ENCODE measurements around the gene USP13. TPM values are rescaled to one million over a fixed set of nuclear protein-coding genes. Genes with fewer than 3 reads are reported as not detected.

USP13 gene
- total RNA-seq, 2 donors from 2014 or later: 7.7 to 7.9 TPM

GRCh38 chr3:179735321-179735720 lies 82.5 kb downstream of the USP13 start:
- Mint-ChIP-seq H3K36me3 (ENCODE audit: low read depth) (peaks cover 14% of the 10 kb centered on the region), H3K4me1 (peaks cover 4% of the 10 kb centered on the region), H3K27ac (no peak overlapping the region), H3K27me3 (no peaks in the 10 kb centered on the region), H3K4me3 (no peak overlapping the region)
- H3K9me3 ChIP-seq (ENCODE audit: control insufficient read depth, low read length, poor library complexity, severe bottlenecking): no peaks in the 10 kb centered on the region
- no peak for ATAC-seq
- DNase-seq: no peak

DNA sequence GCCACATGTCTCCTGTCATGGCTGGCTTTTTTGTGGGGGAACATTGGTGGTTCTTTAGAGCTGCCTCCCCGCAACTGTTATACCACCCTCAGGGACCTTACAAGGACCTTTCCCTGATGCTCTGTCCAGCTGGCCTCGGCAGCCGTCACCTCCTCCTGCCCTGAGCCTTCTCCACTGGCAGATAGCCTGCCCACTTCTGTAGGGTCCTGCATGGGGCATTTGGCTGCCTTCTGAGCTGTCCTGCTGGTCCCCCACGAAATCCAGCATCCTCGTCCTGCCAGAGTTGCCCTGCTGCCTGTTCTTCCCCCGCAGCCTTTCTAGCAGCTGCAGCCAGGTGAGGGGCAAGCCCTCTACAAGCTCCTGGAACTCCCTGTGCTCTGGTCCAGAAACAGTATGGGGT lies 86.2 kb downstream of the USP13 start:
- H3K9me3 ChIP-seq (ENCODE audit: control insufficient read depth, low read length, poor library complexity, severe bottlenecking): no peaks in the 10 kb centered on the region
- no peak overlapping the region for H3K4me3 Mint-ChIP-seq
- no peak for ATAC-seq
- DNase-seq: no peak
- H3K4me1 Mint-ChIP-seq: peaks cover 2% of the 10 kb centered on the region
- no peak overlapping the region for H3K27ac Mint-ChIP-seq
- H3K27me3 Mint-ChIP-seq: no peaks in the 10 kb centered on the region
- peaks cover 7% of the 10 kb centered on the region for H3K36me3 Mint-ChIP-seq (ENCODE audit: low read depth)

- H3K27ac Mint-ChIP-seq: no peak overlapping the region
- H3K27me3 Mint-ChIP-seq: no peaks in the 10 kb centered on the region
Measured at GRCh38 chr3:179739816-179740594, 87.2 kb downstream of the USP13 start.

DNA sequence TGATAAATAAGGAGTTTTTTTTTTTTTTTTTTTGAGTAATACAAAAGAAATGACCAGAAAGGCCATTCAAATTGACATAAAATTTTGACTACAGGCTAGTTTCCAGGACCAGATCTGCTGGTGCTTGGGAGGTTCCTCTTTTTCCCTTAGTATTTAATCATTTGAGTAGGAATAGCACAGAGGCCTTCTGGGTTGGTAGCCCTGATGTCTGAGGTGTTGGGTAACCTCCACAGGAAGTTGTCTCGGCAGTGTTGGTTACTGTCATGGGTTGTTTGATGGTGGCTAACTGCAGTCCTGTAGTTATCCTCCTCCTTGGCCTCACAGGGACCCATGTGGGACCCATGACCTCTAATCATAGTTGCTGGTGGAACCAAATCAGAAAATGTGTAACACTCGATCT lies 91.1 kb downstream of the USP13 start:
- DNase-seq (no peak), ATAC-seq (no peak)
- no peak overlapping the region for H3K27ac Mint-ChIP-seq
- H3K27me3 Mint-ChIP-seq: no peaks in the 10 kb centered on the region
- H3K4me3 Mint-ChIP-seq: no peak overlapping the region
- no peaks in the 10 kb centered on the region for H3K36me3 Mint-ChIP-seq (ENCODE audit: low read depth)
- H3K9me3 ChIP-seq (ENCODE audit: control insufficient read depth, low read length, poor library complexity, severe bottlenecking): no peaks in the 10 kb centered on the region
- H3K4me1 Mint-ChIP-seq: peaks cover 2% of the 10 kb centered on the region

More at GRCh38 chr3:179739816-179740594, 87.2 kb downstream of the USP13 start:
- no peaks in the 10 kb centered on the region for H3K9me3 ChIP-seq (ENCODE audit: control insufficient read depth, low read length, poor library complexity, severe bottlenecking)
- Mint-ChIP-seq H3K4me3 (no peak overlapping the region), H3K36me3 (ENCODE audit: low read depth) (peaks cover 7% of the 10 kb centered on the region), H3K4me1 (peaks cover 2% of the 10 kb centered on the region)
- DNase-seq (no peak), ATAC-seq (no peak)

- Mint-ChIP-seq H3K27me3 (no peaks in the 10 kb centered on the region), H3K27ac (no peak overlapping the region), H3K4me3 (no peak overlapping the region), H3K4me1 (peaks cover 2% of the 10 kb centered on the region), H3K36me3 (ENCODE audit: low read depth) (no peaks in the 10 kb centered on the region)
- ATAC-seq (no peak), DNase-seq (no peak)
- no peaks in the 10 kb centered on the region for H3K9me3 ChIP-seq (ENCODE audit: control insufficient read depth, low read length, poor library complexity, severe bottlenecking)
Measured at GRCh38 chr3:179744667-179745066, 91.8 kb downstream of the USP13 start.

- H3K4me1 Mint-ChIP-seq: peaks cover 2% of the 10 kb centered on the region
- H3K27ac Mint-ChIP-seq: no peak overlapping the region
- no peak for ATAC-seq
- H3K4me3 Mint-ChIP-seq: no peak overlapping the region
- DNase-seq: no peak
- H3K9me3 ChIP-seq (ENCODE audit: control insufficient read depth, low read length, poor library complexity, severe bottlenecking): no peaks in the 10 kb centered on the region
- H3K27me3 Mint-ChIP-seq: no peaks in the 10 kb centered on the region
- H3K36me3 Mint-ChIP-seq (ENCODE audit: low read depth): no peaks in the 10 kb centered on the region
Measured at GRCh38 chr3:179745079-179745478, 92.2 kb downstream of the USP13 start.

GRCh38 chr3:179745716-179746115 lies 92.9 kb downstream of the USP13 start:
- ATAC-seq: no peak
- H3K9me3 ChIP-seq (ENCODE audit: control insufficient read depth, low read length, poor library complexity, severe bottlenecking): no peaks in the 10 kb centered on the region
- no peak for DNase-seq
- no peak overlapping the region for H3K27ac Mint-ChIP-seq
- no peak overlapping the region for H3K4me3 Mint-ChIP-seq
- no peaks in the 10 kb centered on the region for H3K27me3 Mint-ChIP-seq
- H3K36me3 Mint-ChIP-seq (ENCODE audit: low read depth): no peaks in the 10 kb centered on the region
- peaks cover 2% of the 10 kb centered on the region for H3K4me1 Mint-ChIP-seq

DNA sequence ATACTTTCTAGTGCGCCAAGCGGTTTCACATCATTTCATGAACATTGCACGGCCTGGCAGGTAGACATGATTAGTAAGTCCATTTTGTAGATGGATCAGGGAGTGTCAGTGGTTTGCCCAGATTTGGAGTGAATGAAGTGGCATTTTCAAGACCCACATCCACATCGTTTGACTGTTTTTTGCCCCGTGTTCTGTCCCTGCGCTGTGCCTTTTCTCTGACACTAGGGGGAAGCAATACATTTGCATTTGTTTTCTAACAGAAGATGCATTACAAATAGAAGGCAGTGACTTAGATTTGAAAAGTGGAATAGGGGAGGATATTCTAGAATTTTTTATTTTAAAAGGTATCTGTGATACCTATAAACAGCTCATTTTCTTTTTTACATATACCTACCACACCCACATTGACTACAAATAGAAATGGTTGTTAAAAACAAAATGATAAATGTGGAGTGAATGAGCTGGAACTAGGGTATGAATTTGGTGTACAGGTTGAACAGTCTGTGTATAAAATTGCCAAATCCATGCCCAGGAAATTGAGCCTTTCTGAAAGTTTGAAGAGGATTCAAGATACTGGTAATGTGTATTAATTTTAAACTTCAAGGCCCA lies 98.0 kb downstream of the USP13 start:
- Mint-ChIP-seq H3K27me3 (no peaks in the 10 kb centered on the region), H3K36me3 (ENCODE audit: low read depth) (peaks cover 4% of the 10 kb centered on the region), H3K27ac (no peak overlapping the region), H3K4me3 (no peak overlapping the region), H3K4me1 (peaks cover 2% of the 10 kb centered on the region)
- no peak for DNase-seq
- no peaks in the 10 kb centered on the region for H3K9me3 ChIP-seq (ENCODE audit: control insufficient read depth, low read length, poor library complexity, severe bottlenecking)
- no peak for ATAC-seq

GRCh38 chr3:179760944-179761343 lies 108.1 kb downstream of the USP13 start:
- no peaks in the 10 kb centered on the region for H3K4me1 Mint-ChIP-seq
- H3K36me3 Mint-ChIP-seq (ENCODE audit: low read depth): peaks cover 5% of the 10 kb centered on the region
- H3K4me3 Mint-ChIP-seq: no peak overlapping the region
- ATAC-seq (no peak), DNase-seq (no peak)
- no peaks in the 10 kb centered on the region for H3K9me3 ChIP-seq (ENCODE audit: control insufficient read depth, low read length, poor library complexity, severe bottlenecking)
- H3K27ac Mint-ChIP-seq: no peak overlapping the region
- no peaks in the 10 kb centered on the region for H3K27me3 Mint-ChIP-seq

- ATAC-seq (no peak), DNase-seq (no peak)
- Mint-ChIP-seq H3K27me3 (no peaks in the 10 kb centered on the region), H3K4me1 (no peaks in the 10 kb centered on the region), H3K27ac (no peak overlapping the region), H3K4me3 (no peak overlapping the region), H3K36me3 (ENCODE audit: low read depth) (peaks cover 6% of the 10 kb centered on the region)
- no peaks in the 10 kb centered on the region for H3K9me3 ChIP-seq (ENCODE audit: control insufficient read depth, low read length, poor library complexity, severe bottlenecking)
Measured at GRCh38 chr3:179765396-179765795, 112.6 kb downstream of the USP13 start.

DNA sequence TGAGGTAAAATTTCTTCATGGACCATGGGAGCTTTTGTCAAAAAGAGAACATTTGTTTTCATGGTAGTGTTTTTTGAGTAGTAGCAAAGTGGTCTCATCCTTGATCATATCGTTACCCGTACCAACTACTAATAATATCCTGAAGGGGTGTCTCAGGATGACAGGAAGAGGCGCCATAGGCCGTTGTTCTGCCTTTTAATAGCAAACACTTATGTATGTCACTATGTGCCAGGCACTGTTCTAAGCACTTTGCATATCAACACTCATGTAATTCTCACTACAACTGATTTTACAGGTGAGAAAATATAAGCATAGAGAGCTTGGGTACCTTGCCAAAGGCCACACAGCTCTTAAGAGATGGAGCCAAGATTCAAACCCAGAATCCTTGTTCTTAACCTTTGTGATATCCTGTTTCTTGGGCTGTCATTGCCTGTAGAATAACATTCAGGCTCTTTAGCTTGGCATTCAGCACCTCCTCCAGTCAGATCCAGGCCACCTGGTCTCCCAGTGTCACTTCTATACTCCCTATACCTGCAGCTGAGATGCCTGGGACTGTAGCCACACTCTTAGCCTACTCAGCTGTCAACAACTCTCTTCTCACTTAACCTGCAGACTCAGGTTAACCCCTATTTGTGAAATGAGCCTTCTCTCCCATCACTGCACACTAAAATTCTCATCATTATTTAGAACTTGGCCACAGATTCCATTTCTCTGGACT lies 113.7 kb downstream of the USP13 start:
- peaks cover 6% of the 10 kb centered on the region for H3K36me3 Mint-ChIP-seq (ENCODE audit: low read depth)
- DNase-seq: no peak

GRCh38 chr3:179768080-179768479 lies 115.2 kb downstream of the USP13 start:
- no peak overlapping the region for H3K27ac Mint-ChIP-seq
- peaks cover 5% of the 10 kb centered on the region for H3K36me3 Mint-ChIP-seq (ENCODE audit: low read depth)
- H3K4me3 Mint-ChIP-seq: no peak overlapping the region
- no peaks in the 10 kb centered on the region for H3K9me3 ChIP-seq (ENCODE audit: control insufficient read depth, low read length, poor library complexity, severe bottlenecking)
- no peaks in the 10 kb centered on the region for H3K27me3 Mint-ChIP-seq
- no peak for ATAC-seq
- DNase-seq: no peak
- no peaks in the 10 kb centered on the region for H3K4me1 Mint-ChIP-seq

More for the DNA sequence above, 113.7 kb downstream of the USP13 start:
- no peak overlapping the region for H3K27ac Mint-ChIP-seq
- no peaks in the 10 kb centered on the region for H3K4me1 Mint-ChIP-seq
- no peaks in the 10 kb centered on the region for H3K9me3 ChIP-seq (ENCODE audit: control insufficient read depth, low read length, poor library complexity, severe bottlenecking)
- no peaks in the 10 kb centered on the region for H3K27me3 Mint-ChIP-seq
- H3K4me3 Mint-ChIP-seq: no peak overlapping the region
- no peak for ATAC-seq

GRCh38 chr3:179769411-179770247 lies 116.8 kb downstream of the USP13 start:
- no peaks in the 10 kb centered on the region for H3K27me3 Mint-ChIP-seq
- H3K4me3 Mint-ChIP-seq: no peak overlapping the region
- DNase-seq (no peak), ATAC-seq (no peak)
- no peaks in the 10 kb centered on the region for H3K9me3 ChIP-seq (ENCODE audit: control insufficient read depth, low read length, poor library complexity, severe bottlenecking)
- H3K4me1 Mint-ChIP-seq: no peaks in the 10 kb centered on the region
- H3K36me3 Mint-ChIP-seq (ENCODE audit: low read depth): peaks cover 8% of the 10 kb centered on the region
- no peak overlapping the region for H3K27ac Mint-ChIP-seq
